ENCODE results near the gene VPS18.

The VPS18 gene

DNA sequence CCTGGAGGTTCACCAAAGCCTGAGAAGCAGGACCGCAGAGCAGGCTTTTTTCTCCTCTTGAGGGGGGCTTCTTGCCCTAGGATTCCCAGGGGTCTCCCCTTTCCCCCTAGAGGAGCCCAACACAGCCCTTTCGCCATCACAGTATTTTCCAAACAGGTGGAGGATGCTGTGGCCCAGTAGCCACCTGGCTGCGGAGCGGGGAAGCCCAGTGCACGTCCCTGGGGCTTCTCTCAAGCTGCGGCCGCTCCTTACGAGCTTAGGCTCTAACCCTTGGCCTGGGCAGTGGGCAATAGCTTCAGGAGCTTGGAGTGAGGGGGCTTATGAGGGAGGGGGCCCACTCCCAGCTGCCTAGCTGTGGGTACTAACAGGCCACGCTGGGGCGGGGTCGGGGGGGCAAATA, 23.3 kb downstream of the VPS18 start:
- no peak overlapping the region for H2BK120ac ChIP-seq (ENCODE audit: low read depth, low read length)
- H3K27ac ChIP-seq (ENCODE audit: low read length, poor library complexity, severe bottlenecking): no peak overlapping the region
- H3K14ac ChIP-seq (ENCODE audit: low read length in 2 of 2): no peak overlapping the region
- 66% methylated on average over 11 of the region's 11 CpGs for WGBS
- no peak overlapping the region for H2BK15ac ChIP-seq (ENCODE audit: low read depth, poor library complexity, severe bottlenecking)
- H4K91ac ChIP-seq (ENCODE audit: low read length): no peak overlapping the region
- no peak overlapping the region for H3K4me3 ChIP-seq (ENCODE audit: insufficient read depth in 1 of 2, low read depth in 1 of 2, low read length in 2 of 2)
- H2BK5ac ChIP-seq (ENCODE audit: low read depth, low read length, poor library complexity, severe bottlenecking): no peak overlapping the region
- H2AK5ac ChIP-seq (ENCODE audit: low read length, severe bottlenecking): no peak overlapping the region
- H3K18ac ChIP-seq (ENCODE audit: low read depth in 1 of 2, low read length in 2 of 2): no peak overlapping the region
- H2BK12ac ChIP-seq (ENCODE audit: low read length in 2 of 2): no peak overlapping the region
- no peak overlapping the region for H3K23ac ChIP-seq (ENCODE audit: low read length in 2 of 2)
- no peak overlapping the region for H3K4me2 ChIP-seq (ENCODE audit: low read length, poor library complexity, severe bottlenecking)
- no peaks in the 10 kb centered on the region for H3K36me3 ChIP-seq (ENCODE audit: control insufficient read depth in 1 of 2, insufficient read depth in 2 of 2, low read depth in 1 of 2, low read length in 2 of 2)
- H3K9ac ChIP-seq (ENCODE audit: low read length): no peak overlapping the region
- no peaks in the 10 kb centered on the region for H3K79me1 ChIP-seq (replicated peaks; ENCODE audit: low read length, poor library complexity, severe bottlenecking)
- peaks cover 9 to 39% of the 10 kb centered on the region in 2 experiments for H3K27me3 ChIP-seq (ENCODE audit: control insufficient read depth in 1 of 2, insufficient read depth in 1 of 2, low read length in 2 of 2)
- H2AFZ ChIP-seq (ENCODE audit: low read depth, low read length): no peak overlapping the region
- no peak overlapping the region for H4K8ac ChIP-seq (ENCODE audit: low read length)
- no peak for DNase-seq
- peaks cover 14% of the 10 kb centered on the region for H3K4me1 ChIP-seq (ENCODE audit: control insufficient read depth, insufficient read depth, low read depth, low read length)
- no peak overlapping the region for H3K4ac ChIP-seq (ENCODE audit: low read depth in 1 of 2, low read length in 2 of 2)
- H3K9me3 ChIP-seq (ENCODE audit: control insufficient read depth, low read length): no peaks in the 10 kb centered on the region

DNA sequence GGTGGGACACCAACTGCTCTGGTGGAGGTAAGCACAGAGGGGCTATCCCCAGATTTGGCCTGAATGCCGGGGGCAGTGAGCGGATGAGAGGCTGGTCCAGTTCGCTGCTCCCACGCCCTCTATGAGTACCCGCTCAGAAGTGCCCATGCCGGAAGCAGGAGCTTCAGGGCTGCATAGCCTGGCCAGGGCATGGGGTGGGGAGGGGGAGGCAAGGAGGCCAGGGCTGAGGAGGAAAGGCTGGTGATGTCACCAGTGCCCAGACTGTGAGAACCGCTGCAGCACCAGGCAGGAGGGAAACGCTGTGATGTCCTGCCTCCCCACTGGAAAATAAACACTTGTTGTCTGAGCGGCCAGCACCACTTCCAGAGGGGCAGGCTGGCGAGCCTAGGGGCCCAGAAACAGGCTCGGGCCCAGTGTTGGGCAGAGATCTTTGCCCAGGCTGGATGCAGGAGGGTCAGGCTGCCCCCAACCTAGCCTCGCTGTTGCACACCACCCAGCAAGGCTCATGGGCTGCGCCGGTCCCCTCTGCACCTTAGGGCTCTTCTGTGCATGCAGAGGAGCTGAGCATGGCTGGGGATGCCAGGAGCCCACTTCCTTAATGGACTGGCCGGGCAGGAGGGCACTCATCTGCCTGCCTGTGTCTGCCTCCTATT, 24.0 kb downstream of the VPS18 start:
- Histone ChIP-seq H2BK15ac (ENCODE audit: low read depth, poor library complexity, severe bottlenecking) (no peak overlapping the region), H3K79me1 (replicated peaks; ENCODE audit: low read length, poor library complexity, severe bottlenecking) (no peaks in the 10 kb centered on the region), H3K4ac (ENCODE audit: low read depth in 1 of 2, low read length in 2 of 2) (no peak overlapping the region), H3K27ac (ENCODE audit: low read length, poor library complexity, severe bottlenecking) (no peak overlapping the region), H2BK120ac (ENCODE audit: low read depth, low read length) (no peak overlapping the region), H3K4me3 (ENCODE audit: insufficient read depth in 1 of 2, low read depth in 1 of 2, low read length in 2 of 2) (no peak overlapping the region), H2AFZ (ENCODE audit: low read depth, low read length) (no peak overlapping the region), H3K27me3 (ENCODE audit: control insufficient read depth in 1 of 2, insufficient read depth in 1 of 2, low read length in 2 of 2) (peaks cover 16 to 40% of the 10 kb centered on the region in 2 experiments), H4K8ac (ENCODE audit: low read length) (no peak overlapping the region), H3K9ac (ENCODE audit: low read length) (no peak overlapping the region), H3K4me1 (ENCODE audit: control insufficient read depth, insufficient read depth, low read depth, low read length) (peaks cover 14% of the 10 kb centered on the region), H2BK5ac (ENCODE audit: low read depth, low read length, poor library complexity, severe bottlenecking) (no peak overlapping the region), H3K23ac (ENCODE audit: low read length in 2 of 2) (no peak overlapping the region), H3K14ac (ENCODE audit: low read length in 2 of 2) (no peak overlapping the region), H2AK5ac (ENCODE audit: low read length, severe bottlenecking) (no peak overlapping the region), H3K18ac (ENCODE audit: low read depth in 1 of 2, low read length in 2 of 2) (no peak overlapping the region), H2BK12ac (ENCODE audit: low read length in 2 of 2) (no peak overlapping the region), H3K36me3 (ENCODE audit: control insufficient read depth in 1 of 2, insufficient read depth in 2 of 2, low read depth in 1 of 2, low read length in 2 of 2) (no peaks in the 10 kb centered on the region), H3K4me2 (ENCODE audit: low read length, poor library complexity, severe bottlenecking) (no peak overlapping the region), H4K91ac (ENCODE audit: low read length) (peak overlapping the region; percentile 31), H3K9me3 (ENCODE audit: control insufficient read depth, low read length) (no peaks in the 10 kb centered on the region)
- WGBS: 77% methylated on average over 15 of the region's 15 CpGs
- DNase-seq: no peak

DNA sequence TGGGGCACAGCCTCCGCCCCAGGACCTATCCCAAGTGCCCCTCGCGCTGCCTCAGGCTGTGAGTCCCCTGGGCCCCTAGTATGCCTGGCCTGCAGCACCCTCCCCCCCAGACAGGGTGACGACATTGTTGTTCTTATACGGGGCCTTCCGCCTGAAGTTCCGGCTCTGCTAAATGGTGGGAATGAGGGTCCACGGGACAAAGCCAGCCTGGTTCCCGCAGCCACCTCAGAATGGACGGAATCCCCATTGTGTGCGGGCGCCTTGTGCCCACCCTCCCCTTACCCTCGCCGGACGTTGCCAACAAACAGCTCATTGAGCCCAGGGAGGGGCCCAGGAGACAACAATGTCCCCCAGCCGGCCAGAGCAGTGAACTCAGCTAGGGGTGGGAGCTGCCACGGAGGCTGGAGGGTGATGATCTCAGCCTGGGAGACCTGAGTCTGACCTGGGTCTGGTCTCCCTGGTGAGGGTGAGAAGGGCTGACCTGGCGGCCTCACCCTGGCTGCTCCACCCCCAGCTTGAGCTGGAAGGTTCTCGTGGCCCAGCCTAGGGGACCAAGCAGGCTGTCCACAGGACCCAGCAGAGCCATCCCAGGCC, 24.6 kb downstream of the VPS18 start:
- Histone ChIP-seq H3K23ac (ENCODE audit: low read length in 2 of 2) (no peak overlapping the region), H3K36me3 (ENCODE audit: control insufficient read depth in 1 of 2, insufficient read depth in 2 of 2, low read depth in 1 of 2, low read length in 2 of 2) (no peaks in the 10 kb centered on the region), H3K4me3 (ENCODE audit: insufficient read depth in 1 of 2, low read depth in 1 of 2, low read length in 2 of 2) (no peak overlapping the region), H2BK15ac (ENCODE audit: low read depth, poor library complexity, severe bottlenecking) (no peak overlapping the region), H3K4me1 (ENCODE audit: control insufficient read depth, insufficient read depth, low read depth, low read length) (peaks cover 14% of the 10 kb centered on the region), H2BK120ac (ENCODE audit: low read depth, low read length) (no peak overlapping the region), H2AK5ac (ENCODE audit: low read length, severe bottlenecking) (no peak overlapping the region), H3K4ac (ENCODE audit: low read depth in 1 of 2, low read length in 2 of 2) (no peak overlapping the region), H3K9ac (ENCODE audit: low read length) (no peak overlapping the region), H2BK5ac (ENCODE audit: low read depth, low read length, poor library complexity, severe bottlenecking) (no peak overlapping the region), H4K91ac (ENCODE audit: low read length) (peak overlapping the region; percentile 31), H3K14ac (ENCODE audit: low read length in 2 of 2) (peak overlapping the region in 1 of 2 experiments; percentile 26), H4K8ac (ENCODE audit: low read length) (no peak overlapping the region), H3K79me1 (replicated peaks; ENCODE audit: low read length, poor library complexity, severe bottlenecking) (no peaks in the 10 kb centered on the region), H3K18ac (ENCODE audit: low read depth in 1 of 2, low read length in 2 of 2) (no peak overlapping the region), H2BK12ac (ENCODE audit: low read length in 2 of 2) (no peak overlapping the region), H3K27me3 (ENCODE audit: control insufficient read depth in 1 of 2, insufficient read depth in 1 of 2, low read length in 2 of 2) (peaks cover 21 to 42% of the 10 kb centered on the region in 2 experiments), H3K9me3 (ENCODE audit: control insufficient read depth, low read length) (no peaks in the 10 kb centered on the region), H2AFZ (ENCODE audit: low read depth, low read length) (no peak overlapping the region), H3K4me2 (ENCODE audit: low read length, poor library complexity, severe bottlenecking) (no peak overlapping the region), H3K27ac (ENCODE audit: low read length, poor library complexity, severe bottlenecking) (no peak overlapping the region)
- DNase-seq: no peak
- WGBS: 74% methylated on average over 19 of the region's 19 CpGs

DNA sequence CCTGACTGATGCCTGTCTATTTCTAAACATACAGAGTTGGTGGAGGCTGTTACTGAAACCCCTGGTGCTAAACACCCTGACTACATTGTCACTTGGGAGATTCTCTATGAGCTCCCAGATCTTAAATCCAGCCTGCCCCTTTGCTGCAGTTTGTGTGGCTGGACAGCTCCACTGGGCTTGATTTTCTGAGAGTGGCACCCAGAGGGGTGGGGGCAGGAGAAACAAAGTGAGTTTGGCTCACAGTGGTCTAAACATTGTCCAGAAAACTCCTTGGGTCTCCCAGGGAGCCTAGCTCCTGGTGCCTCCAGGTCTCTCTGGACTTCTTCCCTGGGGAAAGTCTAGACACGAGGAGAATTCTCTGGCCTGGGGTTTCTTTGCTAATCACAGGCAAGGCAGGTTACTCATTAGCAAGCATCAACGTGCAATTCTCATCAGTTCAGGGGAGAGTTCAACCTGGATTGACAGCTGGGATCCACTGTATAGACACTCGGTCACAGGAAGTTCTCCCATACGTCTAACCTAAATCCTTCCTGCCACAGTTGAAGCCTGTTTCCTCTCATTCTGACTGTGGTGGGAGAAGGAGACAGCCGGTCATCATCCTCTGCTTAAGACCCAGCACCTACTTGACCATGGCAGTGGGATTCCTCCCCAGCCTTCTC, 27.8 kb downstream of the VPS18 start:
- H3K27ac ChIP-seq (ENCODE audit: low read length, poor library complexity, severe bottlenecking): no peak overlapping the region
- H3K4me2 ChIP-seq (ENCODE audit: low read length, poor library complexity, severe bottlenecking): no peak overlapping the region
- H3K9ac ChIP-seq (ENCODE audit: low read length): no peak overlapping the region
- no peaks in the 10 kb centered on the region for H3K9me3 ChIP-seq (ENCODE audit: control insufficient read depth, low read length)
- no peak overlapping the region for H2BK120ac ChIP-seq (ENCODE audit: low read depth, low read length)
- no peak overlapping the region for H3K23ac ChIP-seq (ENCODE audit: low read length in 2 of 2)
- no peaks in the 10 kb centered on the region for H3K79me1 ChIP-seq (replicated peaks; ENCODE audit: low read length, poor library complexity, severe bottlenecking)
- no peak overlapping the region for H3K4me3 ChIP-seq (ENCODE audit: insufficient read depth in 1 of 2, low read depth in 1 of 2, low read length in 2 of 2)
- H4K8ac ChIP-seq (ENCODE audit: low read length): no peak overlapping the region
- no peak overlapping the region for H3K18ac ChIP-seq (ENCODE audit: low read depth in 1 of 2, low read length in 2 of 2)
- H2BK5ac ChIP-seq (ENCODE audit: low read depth, low read length, poor library complexity, severe bottlenecking): no peak overlapping the region
- no peak overlapping the region for H2AFZ ChIP-seq (ENCODE audit: low read depth, low read length)
- DNase-seq: no peak
- H3K4me1 ChIP-seq (ENCODE audit: control insufficient read depth, insufficient read depth, low read depth, low read length): peaks cover 29% of the 10 kb centered on the region
- no peak overlapping the region for H3K4ac ChIP-seq (ENCODE audit: low read depth in 1 of 2, low read length in 2 of 2)
- H2AK5ac ChIP-seq (ENCODE audit: low read length, severe bottlenecking): no peak overlapping the region
- peaks cover 49 to 65% of the 10 kb centered on the region in 2 experiments for H3K27me3 ChIP-seq (ENCODE audit: control insufficient read depth in 1 of 2, insufficient read depth in 1 of 2, low read length in 2 of 2)
- H2BK15ac ChIP-seq (ENCODE audit: low read depth, poor library complexity, severe bottlenecking): no peak overlapping the region
- H4K91ac ChIP-seq (ENCODE audit: low read length): no peak overlapping the region
- no peak overlapping the region for H3K14ac ChIP-seq (ENCODE audit: low read length in 2 of 2)
- no peaks in the 10 kb centered on the region for H3K36me3 ChIP-seq (ENCODE audit: control insufficient read depth in 1 of 2, insufficient read depth in 2 of 2, low read depth in 1 of 2, low read length in 2 of 2)
- no peak overlapping the region for H2BK12ac ChIP-seq (ENCODE audit: low read length in 2 of 2)
- WGBS: 62% methylated on average over 5 of the region's 5 CpGs

Measured in mesenchymal stem cell (in vitro differentiated cells and primary cell).